Adrenal gland (tissue), 12 donors: ENCODE data around the gene INAFM2. TPM values are rescaled to one million over a fixed set of nuclear protein-coding genes. Genes with fewer than 3 reads are reported as not detected.

Experiments used
- DNase-seq, 7 donors: peaks; one replicate each; pipeline ENCODE4 v3.0.0-alpha.2; 2019 to 2020
- H3K27ac ChIP-seq, 5 donors: fragments of 200-600 bp; sonication (generic) in 4 of 5; 1 replicate in 3 of 5; 2 replicates in 2 of 5; pipeline versions ENCODE4 v1.5.1 to v1.8.0; 2016 to 2020; ENCODE audit warnings: mild to moderate bottlenecking in 1 of 5
- H3K27me3 ChIP-seq: fragments of 200-600 bp; 2 replicates; pipeline ENCODE4 v1.8.0; 2021
- H3K36me3 ChIP-seq, 2 donors: fragments of 200-600 bp; replicated peaks in 1 of 2; 1 replicate in 1 of 2; 2 replicates in 1 of 2; pipeline versions ENCODE4 v1.5.1 to v1.8.0; 2018 to 2022
- H3K4me1 ChIP-seq, 2 donors: fragments of 200-600 bp; replicated peaks in 1 of 2; 1 replicate in 1 of 2; 2 replicates in 1 of 2; pipeline versions ENCODE4 v1.5.1 to v1.8.0; 2018 to 2021
- H3K4me3 ChIP-seq, 4 donors: fragments of 200-600 bp; sonication (generic) in 3 of 4; one replicate each; pipeline ENCODE4 v1.5.1; 2016 to 2018
- H3K9me3 ChIP-seq, 3 donors: fragments of 200-600 bp; sonication (generic) in 1 of 3; replicated peaks in 1 of 3; 1 replicate in 2 of 3; 2 replicates in 1 of 3; pipeline versions ENCODE4 v1.5.1 to v1.8.0; 2016 to 2021
- CTCF ChIP-seq, 6 experiments: fragments of 450-650 bp in 4 of 6; fragments of 200-600 bp in 2 of 6; sonication (generic) in 1 of 6; IDR thresholded peaks; 1 replicate in 5 of 6; 2 replicates in 1 of 6; pipeline versions ENCODE4 v1.5.1 to v1.8.0; 2016 to 2021; ENCODE audit warnings: antibody characterized with exemption in 6 of 6, mild to moderate bottlenecking in 2 of 6, moderate library complexity in 1 of 6
- POLR2A ChIP-seq, 2 donors: fragments of 450-650 bp; IDR thresholded peaks; one replicate each; pipeline ENCODE4 v1.6.1; 2017; ENCODE audit warnings: antibody characterized with exemption in 2 of 2, mild to moderate bottlenecking in 2 of 2, moderate library complexity in 1 of 2
- WGBS, 4 donors: extraction: QIAGEN DNeasy Blood & Tissue Kit in 2 of 4; methylation state at CpG; one replicate each; pipeline versions ENCODE4 v1.1.5 to v1.1.7; 2013 to 2017; 5-methylcytosine and 5-hydroxymethylcytosine counted together
- intact Hi-C, 2 donors: fragments of 100-400 bp; cut with DNase I; formaldehyde crosslinking; loops; one replicate each; pipeline versions ENCODE4 v1.14.1 to v1.15.0; 2022 to 2023
- polyA plus RNA-seq, 3 donors: library from polyadenylated mRNA; stranded (reverse); fragments of 200-250 nt in 2 of 3; fragments of 350-450 nt in 1 of 3; fragmentation: Illumina TruSeq in 1 of 3; extraction: RNeasy Lipid Tissue Mini Kit (QIAGEN cat#74804) in 1 of 3; gene quantifications; one replicate each; pipeline ENCODE4 v1.2.3, GENCODE V29; 2013 to 2014
- total RNA-seq, 9 donors: library from RNA; depleted of rRNA in 4 of 9; stranded (reverse); fragments of >200 nt in 4 of 9; fragments of 120-200 nt in 1 of 9; fragmentation: NEBNext Ultra II Directional in 1 of 9; extraction: Animal tissue kit (Norgen Biotek cat#: 25700) in 1 of 9; gene quantifications; one replicate each; pipeline versions ENCODE4 v1.1.0 to v1.2.4, GENCODE V29; 2013 to 2023
- donor health status: healthy with polysubstance abuse.
- donor health status: Bipolar disorder and iron deficiency.
- donor health status: DM: yes; HTN: yes; CAD: no.
- donor health status: DM: no; HTN: no; CAD: no.
- donor health status: DM: no; HTN: no; CAD: no.
- donor health status: DM: yes; HTN: yes; CAD: no.

Gene INAFM2
- total and polyA plus RNA-seq, 12 donors = 10.6 to 25.5 (median 20.1) TPM

GRCh38 chr15:40328751-40329150 is 5.3 kb downstream of the INAFM2 start:
- H3K36me3 ChIP-seq = no peaks in the 10 kb centered on the region
- no peaks in the 10 kb centered on the region for H3K27me3 ChIP-seq
- no peaks in the 10 kb centered on the region for H3K9me3 ChIP-seq
- no peak for DNase-seq
- no peak overlapping the region for H3K27ac ChIP-seq
- intact Hi-C loops = no loop called here
- no peak for TF ChIP-seq CTCF (IDR thresholded peaks at IDR 0.05)
- no peak overlapping the region for H3K4me3 ChIP-seq
- WGBS, 4 donors = 50 to 65% (median 62%) methylated on average over 5 of the region's 5 CpGs
- peaks cover 0 to 39% of the 10 kb centered on the region in 2 donors for H3K4me1 ChIP-seq

- 82 to 91% (median 86%) methylated on average over 7 of the region's 7 CpGs for WGBS, 4 donors
- Histone ChIP-seq H3K9me3 (no peaks in the 10 kb centered on the region), H3K4me3 (no peak overlapping the region), H3K27me3 (no peaks in the 10 kb centered on the region), H3K36me3 (no peaks in the 10 kb centered on the region), H3K4me1 (peaks cover 0 to 43% of the 10 kb centered on the region in 2 donors), H3K27ac (peak overlapping the region in 2 of 5 donors; percentile 68 to 74)
- DNase-seq = no peak
- no peak for TF ChIP-seq CTCF (IDR thresholded peaks at IDR 0.05)
- intact Hi-C loops = no loop called here
These were observed 6.3 kb downstream of the INAFM2 start for GRCh38 chr15:40329804-40330203.

GRCh38 chr15:40330368-40330836 is 6.9 kb downstream of the INAFM2 start:
- Histone ChIP-seq H3K9me3 (no peaks in the 10 kb centered on the region), H3K4me3 (no peak overlapping the region), H3K36me3 (no peaks in the 10 kb centered on the region), H3K4me1 (peaks cover 0 to 39% of the 10 kb centered on the region in 2 donors), H3K27ac (peak overlapping the region in 2 of 5 donors; percentile 68 to 74), H3K27me3 (no peaks in the 10 kb centered on the region)
- intact Hi-C loops = no loop called here
- 53 to 66% (median 63%) methylated on average over 4 to 5 of the region's 5 CpGs for WGBS, 4 donors
- no peak for TF ChIP-seq CTCF (IDR thresholded peaks at IDR 0.05)
- no peak for TF ChIP-seq POLR2A (IDR thresholded peaks at IDR 0.05)
- peak in 4 of 7 donors; percentile 58 to 92 (median 66) for DNase-seq

- WGBS, 4 donors = 86 to 93% (median 91%) methylated on average over 7 of the region's 7 CpGs
- peaks cover 0 to 33% of the 10 kb centered on the region in 2 donors for H3K4me1 ChIP-seq
These were observed 7.5 kb downstream of the INAFM2 start for GRCh38 chr15:40331026-40331425.

More at GRCh38 chr15:40331026-40331425, 7.5 kb downstream of the INAFM2 start:
- TF ChIP-seq POLR2A (IDR thresholded peaks at IDR 0.05) (no peak), CTCF (IDR thresholded peaks at IDR 0.05) (no peak)
- Histone ChIP-seq H3K9me3 (no peaks in the 10 kb centered on the region), H3K27me3 (no peaks in the 10 kb centered on the region), H3K4me3 (no peak overlapping the region), H3K36me3 (no peaks in the 10 kb centered on the region), H3K27ac (peak overlapping the region in 2 of 5 donors; percentile 68 to 74)
- DNase-seq = no peak
- intact Hi-C loops = no loop called here
